GM21786 (cell line): ENCODE measurements around the gene CGRRF1.

Experiments used
- ATAC-seq: cut with Tn5 transposase; IDR thresholded peaks from one replicate; pipeline ENCODE4 v1.9.1; 2021; ENCODE audit not compliant: unreplicated experiment

CGRRF1 gene

GRCh38 chr14:54489318-54489683, 20.4 kb upstream of the CGRRF1 start:
- ATAC-seq: no peak

- ATAC-seq: no peak
Measured at GRCh38 chr14:54489731-54490444, 19.8 kb upstream of the CGRRF1 start.

- no peak for ATAC-seq
Measured at GRCh38 chr14:54490445-54491175, 19.1 kb upstream of the CGRRF1 start.

DNA sequence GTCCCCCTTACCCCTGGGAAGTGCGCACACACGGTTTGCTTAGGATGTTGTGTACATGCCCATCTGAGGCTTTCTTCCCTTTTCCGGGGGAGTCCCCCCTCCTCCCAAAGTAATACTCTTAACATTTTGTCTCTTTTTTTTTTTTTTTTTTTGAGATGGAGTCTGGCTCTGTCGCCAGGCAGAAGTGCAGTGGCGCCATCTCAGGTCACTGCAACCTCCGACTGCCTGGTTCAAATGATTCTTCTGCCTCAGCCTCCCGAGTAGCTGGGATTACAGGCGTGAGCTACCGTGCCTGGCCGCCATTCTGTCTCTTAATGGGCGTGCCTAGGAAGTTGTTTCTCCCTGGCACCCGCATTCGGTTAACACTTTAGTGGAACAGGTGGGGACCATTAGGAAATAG, 16.4 kb upstream of the CGRRF1 start:
- no peak for ATAC-seq

GRCh38 chr14:54497224-54497623, 12.5 kb upstream of the CGRRF1 start:
- no peak for ATAC-seq

- ATAC-seq: no peak
Measured at GRCh38 chr14:54498095-54498531, 11.6 kb upstream of the CGRRF1 start.

GRCh38 chr14:54498579-54498978, 11.1 kb upstream of the CGRRF1 start:
- no peak for ATAC-seq

DNA sequence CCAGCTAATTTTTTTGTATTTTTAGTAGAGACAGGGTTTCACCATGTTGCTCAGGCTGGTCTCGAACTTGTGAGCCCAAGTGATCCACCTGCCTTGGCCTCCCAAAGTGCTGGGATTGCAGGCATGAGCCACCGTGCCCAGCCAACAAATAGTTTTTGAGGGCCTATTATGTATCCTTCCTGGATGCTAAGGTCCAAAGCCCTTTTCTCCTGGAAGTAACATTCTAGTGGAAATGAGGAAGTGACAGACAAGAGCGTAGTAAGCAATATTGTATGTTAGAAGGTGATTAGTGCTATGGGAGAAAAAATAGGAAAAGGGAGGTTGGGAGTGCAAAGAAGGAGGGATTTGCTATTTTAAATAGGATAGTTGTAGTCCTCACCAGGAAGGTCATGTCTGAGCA, 9.0 kb upstream of the CGRRF1 start:
- no peak for ATAC-seq

- ATAC-seq: no peak
Measured at GRCh38 chr14:54501480-54501879, 8.2 kb upstream of the CGRRF1 start.

DNA sequence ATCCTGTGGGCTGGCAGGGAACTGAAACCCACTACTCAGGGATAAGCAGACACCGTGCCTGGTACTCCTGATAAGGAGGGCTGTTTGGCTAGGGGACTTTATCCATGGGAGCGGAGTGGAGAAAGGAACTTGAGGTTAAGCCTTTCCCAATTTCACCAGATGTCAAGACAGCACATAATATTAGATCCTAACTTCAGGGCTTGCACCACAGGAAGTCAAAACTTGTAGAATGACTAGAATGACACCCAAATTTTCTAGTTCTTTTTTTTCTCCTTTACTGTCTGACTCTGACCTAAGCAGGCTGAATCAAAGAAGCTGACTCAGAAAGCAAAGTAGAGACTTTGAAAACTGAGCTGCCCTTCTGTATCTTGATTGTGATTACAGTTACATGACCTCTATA, 7.1 kb upstream of the CGRRF1 start:
- ATAC-seq: no peak

DNA sequence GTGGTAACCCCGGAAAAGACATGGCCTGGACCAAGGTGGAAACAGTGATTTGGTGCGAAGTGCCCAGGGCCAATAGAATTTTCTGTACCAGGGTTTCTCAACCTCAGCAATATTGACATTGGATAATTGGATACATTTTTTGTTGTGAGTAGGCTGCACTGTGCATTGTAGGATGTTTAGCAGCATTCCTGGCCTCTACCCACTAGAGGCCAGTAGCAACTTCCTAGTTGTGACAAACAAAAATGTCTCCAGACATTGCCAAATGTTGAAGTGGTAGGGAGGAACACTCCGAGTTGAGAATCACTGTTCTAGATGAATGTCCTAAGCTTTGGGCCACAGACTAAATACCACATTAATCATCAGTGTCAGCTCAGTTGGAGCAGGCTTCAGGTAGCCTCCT, 6.2 kb upstream of the CGRRF1 start:
- no peak for ATAC-seq

DNA sequence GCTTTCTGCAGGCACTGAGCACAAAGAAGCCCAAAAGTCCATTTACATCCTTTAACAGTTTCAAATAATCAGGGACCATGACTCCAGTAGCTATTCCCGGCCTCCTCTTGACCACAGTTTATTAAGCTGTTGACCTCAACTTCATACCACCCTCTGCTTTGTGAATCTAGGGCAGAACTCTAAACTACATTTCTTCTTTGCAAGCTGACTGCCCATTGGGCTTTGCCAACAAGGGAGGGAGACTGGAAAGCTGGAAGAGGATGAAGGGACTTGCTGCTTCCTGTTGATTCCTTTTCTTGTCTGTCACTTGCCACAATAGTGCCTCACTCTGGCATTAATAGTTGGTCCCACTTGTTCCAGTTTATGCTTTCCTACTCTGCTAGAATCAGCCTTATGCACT, 2.7 kb downstream of the CGRRF1 start:
- ATAC-seq: no peak

DNA sequence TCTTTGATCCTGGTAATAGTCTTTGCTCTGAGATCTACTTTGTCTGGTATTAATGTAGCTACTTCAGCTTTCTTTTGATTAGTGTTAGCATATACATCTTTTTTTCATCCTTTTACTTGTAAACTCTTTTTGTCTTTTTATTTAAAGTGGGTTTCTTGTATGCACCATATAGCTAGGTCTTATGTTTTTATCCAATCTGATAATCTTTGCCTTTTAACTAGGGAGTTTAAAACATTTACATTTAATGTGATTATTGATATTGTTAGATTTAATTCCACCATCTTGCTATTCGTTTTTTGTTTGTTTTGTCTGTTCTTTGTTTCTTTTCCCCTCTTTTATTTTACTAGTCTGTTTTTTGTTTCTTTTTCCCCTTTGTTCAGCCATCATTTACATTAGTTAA, 6.0 kb downstream of the CGRRF1 start:
- no peak for ATAC-seq

- ATAC-seq: no peak
Measured at GRCh38 chr14:54516709-54517108, 7.0 kb downstream of the CGRRF1 start.

DNA sequence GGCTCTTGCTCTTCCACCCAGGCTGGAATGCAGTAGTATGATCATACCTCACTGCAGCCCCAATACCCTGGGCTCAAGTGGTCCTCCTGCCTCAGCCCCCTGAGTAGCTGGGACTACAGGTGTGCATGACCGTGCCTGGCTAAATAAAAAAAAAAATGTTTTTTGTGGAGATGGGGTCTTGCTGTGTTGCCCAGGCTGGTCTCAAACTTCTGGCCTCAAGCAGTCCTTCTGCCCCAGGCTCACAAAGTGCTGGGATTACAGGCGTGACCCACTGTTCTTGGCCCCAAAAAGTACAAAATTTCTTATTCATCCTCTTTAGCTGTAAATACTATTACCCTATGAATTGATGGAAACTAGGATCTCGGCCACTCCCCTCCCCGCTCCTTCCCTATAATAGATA, 14.7 kb downstream of the CGRRF1 start:
- ATAC-seq: no peak

DNA sequence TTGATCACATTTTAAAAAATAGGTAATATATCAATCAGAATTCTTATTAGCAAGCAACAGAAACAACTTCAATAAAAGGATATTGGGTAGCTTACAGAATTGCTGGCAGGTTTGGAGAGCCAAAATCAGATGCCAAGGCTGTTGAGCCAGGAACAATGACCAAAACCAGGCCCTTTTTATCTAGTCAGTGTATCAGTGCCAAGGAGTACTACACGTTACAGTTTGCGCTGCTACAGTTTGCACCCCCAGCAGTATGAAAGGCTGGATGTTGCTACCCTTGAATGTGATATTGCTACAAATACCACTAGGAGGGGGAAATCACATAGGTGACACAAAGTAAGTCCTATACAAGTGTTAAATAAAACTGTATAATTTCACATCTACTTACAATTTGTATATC, 19.3 kb downstream of the CGRRF1 start:
- no peak for ATAC-seq

DNA sequence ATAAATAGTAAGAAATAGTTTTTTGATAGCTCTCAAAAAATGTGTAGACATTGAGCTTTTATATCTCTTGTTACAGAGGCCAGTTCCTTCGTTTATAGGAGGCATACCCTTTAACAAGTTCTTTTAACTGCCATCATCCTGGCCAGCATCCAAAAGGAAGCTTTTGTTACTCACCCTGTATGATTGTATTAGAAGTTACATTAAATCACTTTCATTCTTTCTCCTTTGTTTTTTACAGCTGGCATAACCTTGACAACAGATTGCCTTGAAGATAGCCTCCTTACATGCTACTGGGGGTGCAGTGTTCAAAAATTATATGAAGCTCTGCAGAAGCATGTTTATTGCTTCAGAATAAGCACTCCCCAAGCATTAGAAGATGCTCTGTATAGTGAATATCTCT, 20.1 kb downstream of the CGRRF1 start:
- ATAC-seq: no peak

- ATAC-seq: peak; percentile 96
Measured at GRCh38 chr14:54532111-54533012, 22.7 kb downstream of the CGRRF1 start.

GRCh38 chr14:54533100-54533499, 23.4 kb downstream of the CGRRF1 start:
- ATAC-seq: peak; percentile 10

DNA sequence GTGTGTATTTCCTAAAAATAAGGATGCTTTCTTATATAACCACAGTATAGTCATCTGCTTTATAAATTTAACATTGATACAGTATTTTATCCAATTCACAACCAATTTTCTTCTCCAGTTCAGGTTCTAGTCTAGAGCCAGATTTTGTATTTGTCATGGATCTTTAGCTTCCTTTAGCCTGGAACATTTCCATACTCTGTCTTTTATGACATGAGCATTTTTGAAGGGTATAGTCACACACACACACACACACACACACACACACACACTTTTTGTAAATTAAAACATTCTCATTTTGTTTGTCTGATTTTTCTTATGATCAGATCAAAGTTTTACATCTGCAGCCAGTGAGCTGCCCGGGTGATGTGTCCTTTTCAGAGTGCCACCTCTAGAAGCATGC, 25.4 kb downstream of the CGRRF1 start:
- no peak for ATAC-seq

DNA sequence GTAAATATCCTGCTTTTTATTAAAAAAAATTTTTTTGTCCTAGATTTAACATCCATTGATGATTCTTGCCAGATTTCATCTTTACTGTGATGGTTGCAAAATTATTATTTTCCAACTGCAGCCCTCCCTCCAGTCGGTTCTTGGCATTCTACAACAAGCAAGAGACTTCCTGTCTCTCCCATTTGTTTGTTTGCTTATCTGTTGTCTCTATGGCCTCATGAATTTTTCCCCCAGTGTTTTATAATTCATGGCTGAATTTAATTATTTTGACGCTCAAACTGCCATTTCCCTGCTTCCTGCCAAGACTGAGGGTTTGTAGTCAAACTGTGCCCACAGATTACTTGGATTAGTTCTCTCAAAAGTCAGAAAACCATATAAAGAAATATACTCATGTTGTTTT, 25.9 kb downstream of the CGRRF1 start:
- no peak for ATAC-seq

GRCh38 chr14:54537651-54538050, 27.9 kb downstream of the CGRRF1 start:
- ATAC-seq: no peak
